GM19395 (cell line): ENCODE data around the gene PPP3CA.
"Not testable (repeated sequence)": the region's sequence is repeated elsewhere in the genome, so short reads cannot be mapped to it uniquely, and the experiment has no call there.

ENCODE experiments used
- ATAC-seq: cut with Tn5 transposase; IDR thresholded peaks from one replicate; pipeline ENCODE4 v1.9.1; 2021; ENCODE audit warnings: mild to moderate bottlenecking, moderate library complexity; ENCODE audit not compliant: unreplicated experiment

Gene PPP3CA

GRCh38 chr4:101183221-101183620, 164.1 kb downstream of the PPP3CA start:
- ATAC-seq, result no peak

- not testable (repeated sequence) for ATAC-seq
Measured at GRCh38 chr4:101182688-101183087, 164.6 kb downstream of the PPP3CA start.

- ATAC-seq, result no peak
Measured at GRCh38 chr4:101178731-101179130, 168.6 kb downstream of the PPP3CA start.

GRCh38 chr4:101177154-101177553, 170.2 kb downstream of the PPP3CA start:
- ATAC-seq, result no peak

- ATAC-seq, result no peak
Measured at GRCh38 chr4:101175896-101176676, 171.2 kb downstream of the PPP3CA start.

GRCh38 chr4:101174679-101175345, 172.5 kb downstream of the PPP3CA start:
- ATAC-seq, result no peak

GRCh38 chr4:101172369-101172768, 175.0 kb downstream of the PPP3CA start:
- ATAC-seq, result no peak

- ATAC-seq, result no peak
Measured at GRCh38 chr4:101171747-101172146, 175.6 kb downstream of the PPP3CA start.

- ATAC-seq, result peak; percentile 99
Measured at GRCh38 chr4:101169044-101170014, 178.0 kb downstream of the PPP3CA start.

- no peak for ATAC-seq
Measured at GRCh38 chr4:101163936-101164335, 183.4 kb downstream of the PPP3CA start.

GRCh38 chr4:101162990-101163380, 184.3 kb downstream of the PPP3CA start:
- ATAC-seq, result no peak

GRCh38 chr4:101160792-101161592, 186.3 kb downstream of the PPP3CA start:
- no peak for ATAC-seq

- ATAC-seq, result no peak
Measured at GRCh38 chr4:101158507-101158906, 188.8 kb downstream of the PPP3CA start.

- no peak for ATAC-seq
Measured at GRCh38 chr4:101158134-101158482, 189.2 kb downstream of the PPP3CA start.

GRCh38 chr4:101157415-101158133, 189.8 kb downstream of the PPP3CA start:
- no peak for ATAC-seq

GRCh38 chr4:101156619-101157310, 190.6 kb downstream of the PPP3CA start:
- peak; percentile 62 for ATAC-seq

- ATAC-seq, result no peak
Measured at GRCh38 chr4:101155945-101156344, 191.4 kb downstream of the PPP3CA start.

- ATAC-seq, result no peak
Measured at GRCh38 chr4:101155368-101155767, 192.0 kb downstream of the PPP3CA start.

GRCh38 chr4:101153653-101154052, 193.7 kb downstream of the PPP3CA start:
- no peak for ATAC-seq
